ENCODE data around the gene RHOBTB1. TPM values are rescaled to one million over a fixed set of nuclear protein-coding genes. Genes with fewer than 3 reads are reported as not detected.
"Not testable (repeated sequence)": the region's sequence is repeated elsewhere in the genome, so short reads cannot be mapped to it uniquely, and the experiment has no call there.

The RHOBTB1 gene
- total RNA-seq, 1 donor from 2014 or later, result 26.4 TPM

GRCh38 chr10:60908031-60908430, 36.0 kb downstream of the RHOBTB1 start:
- peaks cover 67% of the 10 kb centered on the region for H3K36me3 Mint-ChIP-seq
- no peak for DNase-seq (ENCODE audit: extremely low spot score, unreplicated experiment)
- H3K27ac Mint-ChIP-seq, result no peak overlapping the region
- no peak overlapping the region for H3K4me3 Mint-ChIP-seq
- peaks cover 5% of the 10 kb centered on the region for H3K4me1 Mint-ChIP-seq (ENCODE audit: unreplicated experiment)
- TF ChIP-seq CTCF (conservative IDR thresholded peaks at IDR 0.05), result no peak
- no peaks in the 10 kb centered on the region for H3K9me3 Mint-ChIP-seq
- H3K27me3 Mint-ChIP-seq, result no peaks in the 10 kb centered on the region

- H3K4me3 Mint-ChIP-seq, result no peak overlapping the region
- DNase-seq (ENCODE audit: extremely low spot score, unreplicated experiment), result no peak
Observed at GRCh38 chr10:60907236-60907635, 36.7 kb downstream of the RHOBTB1 start.

GRCh38 chr10:60906825-60907224, 37.2 kb downstream of the RHOBTB1 start:
- H3K27ac Mint-ChIP-seq; H3K9me3 Mint-ChIP-seq; H3K4me3 Mint-ChIP-seq; DNase-seq (ENCODE audit: extremely low spot score, unreplicated experiment); H3K4me1 Mint-ChIP-seq (ENCODE audit: unreplicated experiment); H3K27me3 Mint-ChIP-seq: not testable (repeated sequence)
- H3K36me3 Mint-ChIP-seq, result peaks cover 74% of the 10 kb centered on the region

More at GRCh38 chr10:60907236-60907635, 36.7 kb downstream of the RHOBTB1 start:
- H3K4me1 Mint-ChIP-seq (ENCODE audit: unreplicated experiment), result peaks cover 5% of the 10 kb centered on the region
- H3K36me3 Mint-ChIP-seq, result peaks cover 74% of the 10 kb centered on the region
- no peaks in the 10 kb centered on the region for H3K27me3 Mint-ChIP-seq
- H3K27ac Mint-ChIP-seq, result no peak overlapping the region
- TF ChIP-seq CTCF (conservative IDR thresholded peaks at IDR 0.05), result no peak
- no peaks in the 10 kb centered on the region for H3K9me3 Mint-ChIP-seq

- Mint-ChIP-seq H3K9me3 (no peaks in the 10 kb centered on the region), H3K36me3 (peaks cover 73% of the 10 kb centered on the region), H3K4me1 (ENCODE audit: unreplicated experiment) (peaks cover 10% of the 10 kb centered on the region), H3K4me3 (no peak overlapping the region), H3K27me3 (no peaks in the 10 kb centered on the region), H3K27ac (no peak overlapping the region)
- DNase-seq (ENCODE audit: extremely low spot score, unreplicated experiment), result no peak
- no peak for TF ChIP-seq CTCF (conservative IDR thresholded peaks at IDR 0.05)
Observed at GRCh38 chr10:60906411-60906810, 37.6 kb downstream of the RHOBTB1 start.

- no peak overlapping the region for H3K4me3 Mint-ChIP-seq
- H3K9me3 Mint-ChIP-seq, result no peaks in the 10 kb centered on the region
- no peak for DNase-seq (ENCODE audit: extremely low spot score, unreplicated experiment)
- no peak for TF ChIP-seq CTCF (conservative IDR thresholded peaks at IDR 0.05)
- no peaks in the 10 kb centered on the region for H3K27me3 Mint-ChIP-seq
- peaks cover 70% of the 10 kb centered on the region for H3K36me3 Mint-ChIP-seq
- H3K27ac Mint-ChIP-seq, result no peak overlapping the region
- peaks cover 14% of the 10 kb centered on the region for H3K4me1 Mint-ChIP-seq (ENCODE audit: unreplicated experiment)
Observed at GRCh38 chr10:60905580-60905979, 38.4 kb downstream of the RHOBTB1 start.

GRCh38 chr10:60903096-60903495, 40.9 kb downstream of the RHOBTB1 start:
- H3K9me3 Mint-ChIP-seq, result no peaks in the 10 kb centered on the region
- no peak overlapping the region for H3K27ac Mint-ChIP-seq
- no peak for DNase-seq (ENCODE audit: extremely low spot score, unreplicated experiment)
- H3K4me3 Mint-ChIP-seq, result no peak overlapping the region
- H3K4me1 Mint-ChIP-seq (ENCODE audit: unreplicated experiment), result peaks cover 14% of the 10 kb centered on the region
- peaks cover 61% of the 10 kb centered on the region for H3K36me3 Mint-ChIP-seq
- H3K27me3 Mint-ChIP-seq, result no peaks in the 10 kb centered on the region
- TF ChIP-seq CTCF (conservative IDR thresholded peaks at IDR 0.05), result no peak

All from type B pancreatic cell (in vitro differentiated cells).